ENCODE results near the gene ADAMTSL1.

DNA sequence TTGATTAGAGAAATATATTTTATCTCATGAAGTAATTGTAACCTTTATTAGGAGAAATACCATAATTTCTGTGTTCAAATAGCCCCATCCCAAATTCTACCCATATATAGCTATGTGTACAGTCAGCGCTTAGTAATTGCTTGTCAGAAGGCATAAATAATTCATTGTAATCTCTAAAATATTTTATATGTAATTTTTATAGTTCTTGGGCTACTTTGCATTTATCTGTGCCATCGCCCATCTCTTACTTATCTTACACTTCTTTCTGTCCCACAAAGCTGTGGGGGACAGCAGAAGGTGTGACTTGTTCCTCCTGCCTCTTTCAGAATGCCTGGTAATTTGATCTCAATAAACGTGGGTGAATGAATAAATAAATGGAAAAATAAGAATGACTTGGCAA lies 5.5 kb downstream of the ADAMTSL1 start:
- TF ChIP-seq, protein P1, sequence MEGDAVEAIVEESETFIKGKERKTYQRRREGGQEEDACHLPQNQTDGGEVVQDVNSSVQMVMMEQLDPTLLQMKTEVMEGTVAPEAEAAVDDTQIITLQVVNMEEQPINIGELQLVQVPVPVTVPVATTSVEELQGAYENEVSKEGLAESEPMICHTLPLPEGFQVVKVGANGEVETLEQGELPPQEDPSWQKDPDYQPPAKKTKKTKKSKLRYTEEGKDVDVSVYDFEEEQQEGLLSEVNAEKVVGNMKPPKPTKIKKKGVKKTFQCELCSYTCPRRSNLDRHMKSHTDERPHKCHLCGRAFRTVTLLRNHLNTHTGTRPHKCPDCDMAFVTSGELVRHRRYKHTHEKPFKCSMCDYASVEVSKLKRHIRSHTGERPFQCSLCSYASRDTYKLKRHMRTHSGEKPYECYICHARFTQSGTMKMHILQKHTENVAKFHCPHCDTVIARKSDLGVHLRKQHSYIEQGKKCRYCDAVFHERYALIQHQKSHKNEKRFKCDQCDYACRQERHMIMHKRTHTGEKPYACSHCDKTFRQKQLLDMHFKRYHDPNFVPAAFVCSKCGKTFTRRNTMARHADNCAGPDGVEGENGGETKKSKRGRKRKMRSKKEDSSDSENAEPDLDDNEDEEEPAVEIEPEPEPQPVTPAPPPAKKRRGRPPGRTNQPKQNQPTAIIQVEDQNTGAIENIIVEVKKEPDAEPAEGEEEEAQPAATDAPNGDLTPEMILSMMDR (IDR thresholded peaks at IDR 0.05; ENCODE audit: low read depth, low read length, missing input control) = no peak
- TF ChIP-seq EGR1 (IDR thresholded peaks at IDR 0.05; ENCODE audit: low read depth in 2 of 2) (no peak), HNF4G (IDR thresholded peaks at IDR 0.05) (no peak), NR2F2 (IDR thresholded peaks at IDR 0.05) (no peak), YY1 (IDR thresholded peaks at IDR 0.05) (no peak)
